Kidney (tissue), 14 donors: Measurements from ENCODE around the gene OGFR. TPM values are rescaled to one million over a fixed set of nuclear protein-coding genes. Genes with fewer than 3 reads are reported as not detected.

Experiments
- DNase-seq, 5 donors: peaks; one replicate each; pipeline ENCODE4 v3.0.0-alpha.2; 2013 to 2020
- FAIRE-seq: peaks from 2 replicates; lab custom pipeline; 2012; peaks lifted over from hg19 to GRCh38; lab: Jason Lieb, UNC
- H3K27ac ChIP-seq, 2 donors: one replicate each; pipeline ENCODE4 v1.7.0; 2013; ENCODE audit warnings: low read depth in 2 of 2, low read length in 2 of 2, inconsistent platforms in 1 of 2
- H3K27me3 ChIP-seq: one replicate; pipeline ENCODE4 v1.7.1; 2013; ENCODE audit warnings: low read length, inconsistent platforms; ENCODE audit not compliant: control insufficient read depth, insufficient read depth
- H3K36me3 ChIP-seq, 3 donors: one replicate each; pipeline versions ENCODE4 v1.7.0 to v1.7.1; 2013; ENCODE audit warnings: low read length in 3 of 3, control low read depth in 1 of 3, inconsistent platforms in 1 of 3; ENCODE audit not compliant: insufficient read depth in 3 of 3, control insufficient read depth in 2 of 3
- H3K4me1 ChIP-seq, 3 donors: one replicate each; pipeline versions ENCODE4 v1.7.0 to v1.7.1; 2013; ENCODE audit warnings: low read length in 3 of 3, inconsistent platforms in 1 of 3, low read depth in 1 of 3; ENCODE audit not compliant: control insufficient read depth in 2 of 3, insufficient read depth in 2 of 3
- H3K4me3 ChIP-seq, 3 donors: one replicate each; pipeline versions ENCODE4 v1.7.0 to v1.8.1; 2013; ENCODE audit warnings: low read length in 3 of 3, control low read depth in 1 of 3, inconsistent platforms in 1 of 3
- H3K9ac ChIP-seq, 3 donors: one replicate each; pipeline versions ENCODE4 v1.7.0 to v1.7.1; 2013; ENCODE audit warnings: low read length in 3 of 3, control low read depth in 1 of 3, inconsistent platforms in 1 of 3
- H3K9me3 ChIP-seq, 3 donors: one replicate each; pipeline versions ENCODE4 v1.7.0 to v1.7.1; 2013; ENCODE audit warnings: low read length in 3 of 3, control low read depth in 1 of 3, inconsistent platforms in 1 of 3; ENCODE audit not compliant: control insufficient read depth in 2 of 3, insufficient read depth in 1 of 3
- CTCF ChIP-seq: IDR thresholded peaks from 3 replicates; pipeline ENCODE4 v1.5.1; 2012; ENCODE audit warnings: mild to moderate bottlenecking, moderate library complexity, borderline replicate concordance; ENCODE audit not compliant: insufficient read depth; ENCODE audit errors: extremely low read depth
- intact Hi-C: fragments of 100-400 bp; cut with DNase I; formaldehyde crosslinking; loops from one replicate; pipeline ENCODE4 v1.11.1; 2022
- polyA plus RNA-seq: library from polyadenylated mRNA; stranded (reverse); fragments of 350-450 nt; fragmentation: Illumina TruSeq; extraction: RNeasy Lipid Tissue Mini Kit (QIAGEN cat#74804); gene quantifications from one replicate; pipeline ENCODE4 v1.2.3, GENCODE V29; 2014; ENCODE audit warnings: low read depth, low replicate concordance; ENCODE audit not compliant: insufficient read depth
- total RNA-seq: library from RNA; stranded (reverse); fragmentation: NEBNext Ultra II Directional; extraction: Animal tissue kit (Norgen Biotek cat#: 25700); gene quantifications from one replicate; pipeline ENCODE4 v1.2.1, GENCODE V29; 2021
- donor health status: control.
- donor health status: control.
- donor health status: control.
- donor health status: control.
- donor health status: control.
- donor health status: DM: yes; HTN: yes; CAD: no.
- donor health status: Normal renal cell carcinoma (clear cell type).

The OGFR gene
- total and polyA plus RNA-seq, 2 donors from 2014 or later = 33.7 to 46.8 TPM

DNA sequence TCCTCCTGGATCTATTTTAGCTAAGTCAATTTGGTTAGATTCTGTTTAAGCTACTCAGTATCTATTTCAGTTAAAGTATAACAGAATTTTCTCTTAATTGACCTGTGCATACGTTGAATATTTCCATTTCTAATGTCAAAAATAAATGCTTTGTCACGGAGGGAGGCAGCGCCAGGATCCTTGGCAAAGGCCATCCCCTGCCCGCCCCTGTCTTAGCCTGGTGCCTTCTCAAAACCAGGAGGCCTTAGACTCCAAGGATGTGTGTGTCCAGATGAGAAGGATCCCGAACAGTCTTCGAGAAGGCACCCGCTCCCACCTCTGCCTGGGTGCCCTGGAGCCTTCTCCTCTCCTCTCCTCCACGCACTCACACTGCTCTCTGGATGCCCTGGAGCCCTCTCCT lies 34.6 kb downstream of the OGFR start:
- TF ChIP-seq CTCF = no peak
- no peaks in the 10 kb centered on the region for H3K27me3 ChIP-seq
- no peak overlapping the region for H3K27ac ChIP-seq
- peaks cover 0 to 3% (median 2%) of the 10 kb centered on the region in 3 donors for H3K4me1 ChIP-seq
- H3K36me3 ChIP-seq = no peaks in the 10 kb centered on the region
- no peak overlapping the region for H3K9ac ChIP-seq
- DNase-seq (peak in 1 of 5 donors; percentile 43), FAIRE-seq (no peak)
- no peak overlapping the region for H3K4me3 ChIP-seq
- intact Hi-C loops = no loop called here
- peaks cover 0 to 2% (median 0%) of the 10 kb centered on the region in 3 donors for H3K9me3 ChIP-seq

GRCh38 chr20:62839816-62840215 lies 35.2 kb downstream of the OGFR start:
- intact Hi-C loops = no loop called here
- H3K4me3 ChIP-seq = no peak overlapping the region
- no peak overlapping the region for H3K27ac ChIP-seq
- H3K4me1 ChIP-seq = peaks cover 0 to 3% (median 2%) of the 10 kb centered on the region in 3 donors
- peak in 1 of 5 donors; percentile 59 for DNase-seq
- no peak overlapping the region for H3K9ac ChIP-seq
- no peak for TF ChIP-seq CTCF
- FAIRE-seq = no peak
- peaks cover 0 to 2% (median 0%) of the 10 kb centered on the region in 3 donors for H3K9me3 ChIP-seq
- H3K27me3 ChIP-seq = no peaks in the 10 kb centered on the region
- H3K36me3 ChIP-seq = no peaks in the 10 kb centered on the region

- Histone ChIP-seq H3K4me3 (no peak overlapping the region), H3K9me3 (peaks cover 0 to 2% (median 0%) of the 10 kb centered on the region in 3 donors), H3K4me1 (peaks cover 0 to 3% (median 2%) of the 10 kb centered on the region in 3 donors), H3K9ac (no peak overlapping the region), H3K27me3 (no peaks in the 10 kb centered on the region), H3K27ac (no peak overlapping the region), H3K36me3 (no peaks in the 10 kb centered on the region)
- FAIRE-seq = no peak
- intact Hi-C loops = no loop called here
- peak in 1 of 5 donors; percentile 61 for DNase-seq
- TF ChIP-seq CTCF = no peak
Measured at GRCh38 chr20:62840244-62841197, 35.9 kb downstream of the OGFR start.
